Adipose tissue (tissue), 3 donors: Measurements from ENCODE around the gene RXFP4. TPM values are rescaled to one million over a fixed set of nuclear protein-coding genes. Genes with fewer than 3 reads are reported as not detected.
"Not testable (repeated sequence)": the region's sequence is repeated elsewhere in the genome, so short reads cannot be mapped to it uniquely, and the experiment has no call there.

ENCODE experiments used
- H3K27ac ChIP-seq: one replicate; pipeline ENCODE4 v1.5.1; 2013; ENCODE audit warnings: low read depth, low read length
- WGBS, 3 donors: extraction: QIAGEN DNeasy Blood & Tissue Kit; methylation state at CpG; one replicate each; pipeline ENCODE4 v1.1.7; 2013; 5-methylcytosine and 5-hydroxymethylcytosine counted together
- polyA plus RNA-seq, 3 donors: library from polyadenylated mRNA; stranded (reverse); fragments of 200-250 nt; gene quantifications; one replicate each; pipeline ENCODE4 v1.2.3, GENCODE V29; 2013
- donor health status: healthy with polysubstance abuse.
- donor health status: Bipolar disorder and iron deficiency.
- donor health status: healthy.

Gene RXFP4
- polyA plus RNA-seq, result under 1 TPM in 1 of 3 donors, not detected in 2; 0.07 TPM

GRCh38 chr1:155940993-155941844 lies at the start of gene RXFP4:
Gene RXFP4, plus strand, starts transcription at chr1:155941638. Its CDS starts 72 bp downstream, at chr1:155941710.
- no peak within 1 kb of the TSS for H3K27ac ChIP-seq
- WGBS, 3 donors, result 41 to 53% (median 50%) methylated on average over 11 of the region's 11 CpGs

- H3K27ac ChIP-seq, result no peak overlapping the region
- 46 to 49% (median 47%) methylated on average over 3 of the region's 3 CpGs for WGBS, 3 donors
Observed at GRCh38 chr1:155892796-155893195, 48.6 kb upstream of the RXFP4 start.

- WGBS, 3 donors, result 52 to 64% (median 52%) methylated on average over 10 of the region's 10 CpGs
- no peak overlapping the region for H3K27ac ChIP-seq
Observed at GRCh38 chr1:155893389-155894142, 47.9 kb upstream of the RXFP4 start.

- not testable (repeated sequence) for H3K27ac ChIP-seq
- 95 to 97% (median 96%) methylated on average over 6 of the region's 6 CpGs for WGBS, 3 donors
Observed at GRCh38 chr1:155895617-155896016, 45.8 kb upstream of the RXFP4 start.

GRCh38 chr1:155896476-155896875 lies 45.0 kb upstream of the RXFP4 start:
- not testable (repeated sequence) for H3K27ac ChIP-seq
- 94 to 97% (median 95%) methylated on average over 8 of the region's 8 CpGs for WGBS, 3 donors

- 79 to 85% (median 84%) methylated on average over 1 of the region's 1 CpG for WGBS, 3 donors
- H3K27ac ChIP-seq, result no peak overlapping the region
Observed at GRCh38 chr1:155897746-155898145, 43.7 kb upstream of the RXFP4 start.

GRCh38 chr1:155898888-155899287 lies 42.5 kb upstream of the RXFP4 start:
- WGBS, 3 donors, result 78 to 86% (median 86%) methylated on average over 2 of the region's 2 CpGs

GRCh38 chr1:155899683-155900082 lies 41.8 kb upstream of the RXFP4 start:
- no peak overlapping the region for H3K27ac ChIP-seq
- 91 to 95% (median 92%) methylated on average over 2 of the region's 2 CpGs for WGBS, 3 donors

More at GRCh38 chr1:155898888-155899287, 42.5 kb upstream of the RXFP4 start:
- no peak overlapping the region for H3K27ac ChIP-seq

- WGBS, 3 donors, result 89 to 92% (median 90%) methylated on average over 4 of the region's 4 CpGs
- H3K27ac ChIP-seq, result no peak overlapping the region
Observed at GRCh38 chr1:155900161-155900560, 41.3 kb upstream of the RXFP4 start.

GRCh38 chr1:155904261-155904660 lies 37.2 kb upstream of the RXFP4 start:
- WGBS, 3 donors, result 56 to 97% (median 92%) methylated on average over 12 of the region's 12 CpGs
- H3K27ac ChIP-seq, result no peak overlapping the region

GRCh38 chr1:155909894-155910293 lies 31.5 kb upstream of the RXFP4 start:
- no peak overlapping the region for H3K27ac ChIP-seq
- 55 to 82% (median 60%) methylated on average over 3 to 4 of the region's 4 CpGs for WGBS, 3 donors

- peak overlapping the region; percentile 70 for H3K27ac ChIP-seq
- WGBS, 3 donors, result 2 to 3% (median 2%) methylated on average over 11 of the region's 11 CpGs
Observed at GRCh38 chr1:155910621-155911121, 30.8 kb upstream of the RXFP4 start.

GRCh38 chr1:155911156-155912055 lies 30.0 kb upstream of the RXFP4 start, which contains the start of gene RIT1:
Gene RIT1, minus strand, starts transcription at chr1:155911349. Its CDS starts 588 bp downstream, at chr1:155910761.
- 4 to 6% (median 6%) methylated on average over 34 of the region's 34 CpGs for WGBS, 3 donors
- peak within 1 kb of the TSS; percentile 70 for H3K27ac ChIP-seq

GRCh38 chr1:155912056-155912536 lies 29.3 kb upstream of the RXFP4 start:
- WGBS, 3 donors, result 72 to 87% (median 77%) methylated on average over 11 of the region's 11 CpGs
- no peak overlapping the region for H3K27ac ChIP-seq

GRCh38 chr1:155913969-155914757 lies 27.3 kb upstream of the RXFP4 start:
- 70 to 77% (median 77%) methylated on average over 6 of the region's 6 CpGs for WGBS, 3 donors
- H3K27ac ChIP-seq, result no peak overlapping the region

GRCh38 chr1:155918660-155919059 lies 22.8 kb upstream of the RXFP4 start:
- H3K27ac ChIP-seq, result no peak overlapping the region
- WGBS, 3 donors, result 68 to 84% (median 77%) methylated on average over 3 of the region's 3 CpGs

GRCh38 chr1:155919801-155920200 lies 21.6 kb upstream of the RXFP4 start:
- no peak overlapping the region for H3K27ac ChIP-seq
- 94 to 98% (median 96%) methylated on average over 2 of the region's 2 CpGs for WGBS, 3 donors
